Suprapubic skin (tissue), 4 donors: ENCODE measurements around the gene CTCFL. TPM values are rescaled to one million over a fixed set of nuclear protein-coding genes. Genes with fewer than 3 reads are reported as not detected.

Experiments
- DNase-seq, 2 donors: peaks; one replicate each; pipeline ENCODE4 v3.0.0-alpha.2; 2019; ENCODE audit warnings: low spot score in 2 of 2
- H3K27ac ChIP-seq: fragments of 200-600 bp; sonication (generic); one replicate; pipeline ENCODE4 v1.5.1; 2019
- H3K27me3 ChIP-seq: fragments of 200-600 bp; sonication (generic); one replicate; pipeline ENCODE4 v1.5.1; 2019
- H3K36me3 ChIP-seq: fragments of 200-600 bp; sonication (generic); one replicate; pipeline ENCODE4 v1.5.1; 2019
- H3K4me1 ChIP-seq: fragments of 200-600 bp; sonication (generic); one replicate; pipeline ENCODE4 v1.5.1; 2019
- H3K4me3 ChIP-seq: fragments of 200-600 bp; sonication (generic); one replicate; pipeline ENCODE4 v1.5.1; 2019; ENCODE audit warnings: mild to moderate bottlenecking
- H3K9me3 ChIP-seq: fragments of 200-600 bp; sonication (generic); one replicate; pipeline ENCODE4 v1.5.1; 2019
- EP300 ChIP-seq: sonication (generic); formaldehyde crosslinking; IDR thresholded peaks from one replicate; pipeline ENCODE4 v1.6.1; 2017; ENCODE audit warnings: antibody characterized with exemption
- POLR2A ChIP-seq, 2 donors: fragments of 450-650 bp; IDR thresholded peaks; one replicate each; pipeline ENCODE4 v1.6.1; 2017; ENCODE audit warnings: antibody characterized with exemption in 2 of 2, mild to moderate bottlenecking in 2 of 2, moderate library complexity in 2 of 2
- POLR2AphosphoS5 ChIP-seq, 3 donors: sonication (generic); formaldehyde crosslinking; IDR thresholded peaks; one replicate each; pipeline ENCODE4 v1.6.1; 2017; ENCODE audit warnings: antibody characterized with exemption in 3 of 3
- WGBS: methylation state at CpG from one replicate; pipeline ENCODE4 v1.1.5; 2018; 5-methylcytosine and 5-hydroxymethylcytosine counted together
- total RNA-seq, 4 donors: library from RNA; depleted of rRNA; stranded (reverse); fragments of >200 nt; gene quantifications; one replicate each; pipeline ENCODE4 v1.1.0, GENCODE V29; 2016
- TF ChIP-seq, protein P1 (sequence below), 2 donors: fragments of 200-600 bp in 1 of 2; fragments of 450-650 bp in 1 of 2; sonication (generic) in 1 of 2; IDR thresholded peaks; one replicate each; pipeline ENCODE4 v1.5.1; 2016 to 2019; ENCODE audit warnings: antibody characterized with exemption in 2 of 2, mild to moderate bottlenecking in 1 of 2, moderate library complexity in 1 of 2

Gene CTCFL
- total RNA-seq, 4 donors from 2014 or later, result not detected

DNA sequence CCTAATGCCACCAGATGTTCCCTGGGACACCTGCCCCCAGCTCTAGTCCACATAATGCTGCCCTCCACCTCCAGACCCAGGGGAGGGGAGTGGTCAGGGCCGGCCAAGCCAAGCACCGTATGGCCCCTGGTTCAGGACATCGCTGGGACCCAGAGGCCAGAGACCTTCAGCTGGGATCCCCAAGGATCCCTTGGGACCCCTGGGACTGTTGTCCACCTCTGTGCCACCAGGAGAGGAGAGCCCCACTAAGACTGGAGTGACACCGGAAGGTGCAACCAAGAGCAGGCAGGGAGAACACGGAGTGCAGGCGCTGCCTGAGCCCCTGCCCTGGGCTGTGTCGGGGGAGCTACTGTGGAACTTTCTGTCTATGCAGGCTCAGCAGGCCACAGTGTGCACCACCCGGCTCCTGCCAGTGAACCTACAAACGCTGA, 43.6 kb downstream of the CTCFL start:
- DNase-seq, result peak; percentile 41 to 64
- no peak overlapping the region for H3K27ac ChIP-seq
- peaks cover 20% of the 10 kb centered on the region for H3K27me3 ChIP-seq
- WGBS, result 77% methylated on average over 6 of the region's 9 CpGs
- TF ChIP-seq POLR2AphosphoS5 (IDR thresholded peaks at IDR 0.05) (no peak), EP300 (no peak)
- H3K9me3 ChIP-seq, result no peaks in the 10 kb centered on the region
- H3K4me3 ChIP-seq, result no peak overlapping the region
- H3K4me1 ChIP-seq, result no peaks in the 10 kb centered on the region
- H3K36me3 ChIP-seq, result no peaks in the 10 kb centered on the region

DNA sequence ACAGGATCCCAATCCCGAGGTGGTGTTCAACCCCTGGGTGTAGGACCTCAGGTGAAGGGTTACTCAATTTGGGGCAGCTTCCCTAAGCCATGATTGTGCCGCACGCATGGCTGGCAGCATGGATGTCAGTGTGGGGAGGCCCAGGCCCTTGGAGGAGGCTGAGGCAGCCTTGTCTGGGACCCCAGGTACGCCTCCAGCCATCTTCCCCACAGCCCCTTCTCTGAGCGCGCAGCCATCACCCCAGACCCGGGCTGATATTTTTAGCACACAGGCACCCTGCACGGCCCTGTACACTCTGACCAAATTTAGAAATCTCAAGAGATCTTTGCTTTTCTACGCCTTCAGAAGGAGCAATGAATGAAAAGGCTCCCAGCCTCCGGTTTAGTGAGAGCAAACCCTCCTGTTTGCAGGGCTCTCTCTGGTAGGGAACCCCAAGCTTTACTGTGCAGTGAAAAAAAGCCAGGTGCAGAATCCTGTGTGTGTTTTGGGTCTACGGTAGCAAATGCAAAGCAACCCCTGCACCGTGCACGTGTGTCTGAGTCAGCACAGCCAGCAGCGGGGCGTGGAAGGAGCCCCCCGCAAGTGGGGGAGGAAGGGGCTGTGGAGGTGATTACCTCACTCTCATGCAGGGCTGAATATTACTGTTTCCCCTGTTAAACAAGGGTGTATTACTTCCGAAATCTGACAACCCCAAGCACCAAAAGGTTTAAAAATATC, 44.3 kb downstream of the CTCFL start:
- Histone ChIP-seq H3K27me3 (peaks cover 20% of the 10 kb centered on the region), H3K9me3 (no peaks in the 10 kb centered on the region), H3K36me3 (no peaks in the 10 kb centered on the region), H3K4me1 (no peaks in the 10 kb centered on the region), H3K4me3 (no peak overlapping the region), H3K27ac (no peak overlapping the region)
- peak in 1 of 2 donors; percentile 66 for DNase-seq
- TF ChIP-seq EP300, result no peak
- TF ChIP-seq POLR2AphosphoS5 (IDR thresholded peaks at IDR 0.05), result no peak
- TF ChIP-seq, protein P1, sequence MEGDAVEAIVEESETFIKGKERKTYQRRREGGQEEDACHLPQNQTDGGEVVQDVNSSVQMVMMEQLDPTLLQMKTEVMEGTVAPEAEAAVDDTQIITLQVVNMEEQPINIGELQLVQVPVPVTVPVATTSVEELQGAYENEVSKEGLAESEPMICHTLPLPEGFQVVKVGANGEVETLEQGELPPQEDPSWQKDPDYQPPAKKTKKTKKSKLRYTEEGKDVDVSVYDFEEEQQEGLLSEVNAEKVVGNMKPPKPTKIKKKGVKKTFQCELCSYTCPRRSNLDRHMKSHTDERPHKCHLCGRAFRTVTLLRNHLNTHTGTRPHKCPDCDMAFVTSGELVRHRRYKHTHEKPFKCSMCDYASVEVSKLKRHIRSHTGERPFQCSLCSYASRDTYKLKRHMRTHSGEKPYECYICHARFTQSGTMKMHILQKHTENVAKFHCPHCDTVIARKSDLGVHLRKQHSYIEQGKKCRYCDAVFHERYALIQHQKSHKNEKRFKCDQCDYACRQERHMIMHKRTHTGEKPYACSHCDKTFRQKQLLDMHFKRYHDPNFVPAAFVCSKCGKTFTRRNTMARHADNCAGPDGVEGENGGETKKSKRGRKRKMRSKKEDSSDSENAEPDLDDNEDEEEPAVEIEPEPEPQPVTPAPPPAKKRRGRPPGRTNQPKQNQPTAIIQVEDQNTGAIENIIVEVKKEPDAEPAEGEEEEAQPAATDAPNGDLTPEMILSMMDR (IDR thresholded peaks at IDR 0.05), result no peak
- TF ChIP-seq POLR2A (IDR thresholded peaks at IDR 0.05), result no peak
- 84% methylated on average over 14 of the region's 17 CpGs for WGBS

DNA sequence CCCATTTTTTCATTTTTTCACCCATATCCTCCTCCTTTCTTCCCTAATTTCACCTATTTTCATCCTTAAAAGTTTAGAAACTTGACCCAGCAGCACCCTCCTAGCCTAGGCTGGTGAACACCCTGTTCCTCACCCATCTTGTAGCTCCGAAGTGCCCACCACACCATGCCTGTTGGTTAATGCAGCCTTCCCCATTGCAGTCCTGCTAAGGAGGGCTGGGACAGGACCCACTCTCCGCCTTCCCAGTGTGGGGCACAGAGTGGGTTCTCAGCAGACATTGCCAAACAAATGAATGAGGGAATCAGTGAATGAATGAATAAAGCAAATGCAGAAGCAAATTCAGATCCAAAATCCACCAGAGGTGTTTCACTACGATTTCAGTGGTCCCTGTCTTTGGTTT, 45.7 kb downstream of the CTCFL start:
- peaks cover 24% of the 10 kb centered on the region for H3K27me3 ChIP-seq
- DNase-seq, result peak in 1 of 2 donors; percentile 16
- H3K27ac ChIP-seq, result no peak overlapping the region
- 90% methylated on average over 3 of the region's 3 CpGs for WGBS
- H3K4me3 ChIP-seq, result no peak overlapping the region
- H3K4me1 ChIP-seq, result no peaks in the 10 kb centered on the region
- no peaks in the 10 kb centered on the region for H3K9me3 ChIP-seq
- no peaks in the 10 kb centered on the region for H3K36me3 ChIP-seq
- TF ChIP-seq, protein P1 (IDR thresholded peaks at IDR 0.05), result no peak
- no peak for TF ChIP-seq POLR2A (IDR thresholded peaks at IDR 0.05)
- TF ChIP-seq EP300, result no peak
- TF ChIP-seq POLR2AphosphoS5 (IDR thresholded peaks at IDR 0.05), result no peak

DNA sequence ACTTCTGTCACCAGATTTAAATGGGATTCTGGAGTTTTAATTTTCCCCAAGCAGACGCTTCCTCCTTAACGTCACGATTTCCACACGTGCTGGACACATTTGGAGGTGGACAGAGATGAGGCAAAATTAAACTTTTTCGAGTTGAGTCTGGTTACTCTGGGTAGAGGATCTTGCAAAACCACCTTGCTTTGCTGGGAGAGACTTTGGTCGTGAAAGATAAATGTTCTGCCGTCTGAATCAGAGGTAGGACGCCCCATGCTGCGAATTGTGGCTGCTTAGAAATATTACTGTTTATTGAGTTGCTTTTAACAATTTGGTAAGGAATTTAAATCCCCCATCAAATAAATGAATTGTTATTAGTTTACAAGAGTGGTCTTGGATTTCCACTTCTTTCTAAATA, 46.8 kb downstream of the CTCFL start:
- Histone ChIP-seq H3K4me3 (no peak overlapping the region), H3K27ac (no peak overlapping the region), H3K36me3 (no peaks in the 10 kb centered on the region), H3K4me1 (peaks cover 4% of the 10 kb centered on the region), H3K9me3 (no peaks in the 10 kb centered on the region), H3K27me3 (peaks cover 29% of the 10 kb centered on the region)
- WGBS, result 59% methylated on average over 9 of the region's 9 CpGs
- no peak for TF ChIP-seq EP300
- TF ChIP-seq POLR2A (IDR thresholded peaks at IDR 0.05), result no peak
- no peak for TF ChIP-seq POLR2AphosphoS5 (IDR thresholded peaks at IDR 0.05)
- TF ChIP-seq, protein P1 (IDR thresholded peaks at IDR 0.05), result no peak
- DNase-seq, result no peak

DNA sequence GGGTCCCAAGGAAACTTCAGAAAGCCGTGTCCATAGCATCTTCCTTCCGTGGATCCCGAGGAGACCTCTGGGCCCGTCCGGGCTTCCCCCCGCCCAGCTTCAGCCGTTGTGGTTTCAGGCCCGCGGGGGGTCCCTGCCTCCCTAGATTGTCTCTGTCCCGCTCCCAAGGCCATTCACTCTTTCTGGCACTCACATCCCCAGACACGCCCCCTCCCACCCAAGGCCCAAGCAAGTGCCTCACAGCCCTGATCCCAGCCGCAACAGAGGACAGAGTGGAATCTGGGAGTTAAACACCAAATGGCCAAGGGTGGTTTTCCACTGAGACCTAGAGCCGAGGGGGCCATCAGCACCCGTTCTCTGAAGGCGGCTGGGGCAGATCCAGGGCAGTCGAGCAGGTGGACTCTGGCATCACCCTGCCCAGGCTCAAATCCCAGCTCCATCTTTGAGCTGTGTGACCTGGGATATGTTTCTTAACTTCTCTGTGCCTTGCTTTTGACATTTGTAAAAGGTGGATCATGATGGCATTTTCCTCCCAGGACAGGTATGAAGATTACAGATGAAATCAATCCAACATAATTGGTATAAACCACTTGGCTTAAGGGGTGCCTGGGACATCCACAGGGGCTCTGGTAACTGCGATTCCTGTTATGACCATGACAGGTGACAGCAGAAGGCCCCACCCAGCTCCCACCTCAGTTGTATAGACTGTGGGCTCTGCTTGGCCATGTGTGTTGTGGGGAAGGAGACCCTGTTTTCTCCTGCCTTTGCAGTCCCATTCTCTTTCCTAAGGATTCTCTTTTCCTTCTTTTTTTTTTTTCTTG, 48.1 kb downstream of the CTCFL start:
- H3K27me3 ChIP-seq, result peaks cover 29% of the 10 kb centered on the region
- no peaks in the 10 kb centered on the region for H3K36me3 ChIP-seq
- H3K4me1 ChIP-seq, result peaks cover 5% of the 10 kb centered on the region
- peak; percentile 53 to 76 for DNase-seq
- H3K27ac ChIP-seq, result no peak overlapping the region
- 67% methylated on average over 15 of the region's 17 CpGs for WGBS
- H3K4me3 ChIP-seq, result no peak overlapping the region
- no peaks in the 10 kb centered on the region for H3K9me3 ChIP-seq
- TF ChIP-seq, protein P1 (IDR thresholded peaks at IDR 0.05), result no peak
- TF ChIP-seq EP300 (no peak), POLR2AphosphoS5 (IDR thresholded peaks at IDR 0.05) (no peak), POLR2A (IDR thresholded peaks at IDR 0.05) (no peak)
